WTC11 (cell line): ENCODE data around the gene ARHGAP23. TPM values are rescaled to one million over a fixed set of nuclear protein-coding genes. Genes with fewer than 3 reads are reported as not detected.

Source experiments
- ATAC-seq: fragments of 200-7000 bp; cut with Tn5 transposase; 2 replicates; pipeline ENCODE4 v1.10.0; 2021; ENCODE audit warnings: mild to moderate bottlenecking, moderate library complexity
- CTCF ChIA-PET: fragments of 300-600 bp; sonication (Branson Sonifier 250); formaldehyde crosslinking; loops from one replicate; lab custom pipeline; 2021; ENCODE audit warnings: antibody characterized with exemption; lab: Charles Lee
- POLR2A ChIA-PET: fragments of 350-600 bp; sonication (Branson Sonifier 250); formaldehyde crosslinking; loops from one replicate; lab custom pipeline; 2021; ENCODE audit warnings: antibody characterized with exemption; lab: Charles Lee
- DNase-seq: peaks from one replicate; pipeline ENCODE4 v3.0.0; 2021; ENCODE audit warnings: low spot score
- H3K27ac Mint-ChIP-seq: 2 replicates; pipeline ENCODE4 v1.8.0; 2021; ENCODE audit warnings: mixed read lengths
- H3K27me3 Mint-ChIP-seq: 2 replicates; pipeline ENCODE4 v1.8.0; 2021; ENCODE audit warnings: low read depth, mild to moderate bottlenecking, moderate library complexity, mixed read lengths
- H3K36me3 Mint-ChIP-seq: 2 replicates; pipeline ENCODE4 v1.8.0; 2021; ENCODE audit warnings: mixed read lengths
- H3K4me1 Mint-ChIP-seq: 2 replicates; pipeline ENCODE4 v1.8.0; 2022; ENCODE audit warnings: mixed read lengths
- H3K4me3 Mint-ChIP-seq: 2 replicates; pipeline ENCODE4 v1.8.0; 2021; ENCODE audit warnings: mild to moderate bottlenecking, moderate library complexity, mixed read lengths
- H3K9me3 Mint-ChIP-seq: 2 replicates; pipeline ENCODE4 v1.8.0; 2021; ENCODE audit warnings: mixed read lengths
- ELF4 ChIP-seq: sonication (generic); formaldehyde crosslinking; IDR thresholded peaks from 2 replicates; pipeline ENCODE4 v1.8.1; 2022; ENCODE audit warnings: low read depth, mild to moderate bottlenecking, moderate library complexity, missing genetic modification reagents
- GABPB1 ChIP-seq: sonication (generic); formaldehyde crosslinking; IDR thresholded peaks from 2 replicates; pipeline ENCODE4 v1.8.1; 2023; ENCODE audit warnings: mild to moderate bottlenecking, missing genetic modification reagents
- KAT7 ChIP-seq: sonication (generic); formaldehyde crosslinking; IDR thresholded peaks from 2 replicates; pipeline ENCODE4 v1.8.1; 2023; ENCODE audit warnings: missing genetic modification reagents, mild to moderate bottlenecking, borderline replicate concordance
- NR3C1 ChIP-seq: sonication (generic); formaldehyde crosslinking; conservative IDR thresholded peaks from 2 replicates; pipeline ENCODE4 v1.8.1; 2023; ENCODE audit warnings: low read depth, mild to moderate bottlenecking, missing genetic modification reagents
- PRRX2 ChIP-seq: fragments of 250-450 bp; sonication (Bioruptor Pico); IDR thresholded peaks from 2 replicates; pipeline ENCODE4 v1.8.0; 2021; ENCODE audit warnings: mild to moderate bottlenecking
- RORB ChIP-seq: fragments of 250-450 bp; sonication (Bioruptor Pico); IDR thresholded peaks from 2 replicates; pipeline ENCODE4 v1.9.0; 2021; ENCODE audit warnings: mild to moderate bottlenecking
- SMAD3 ChIP-seq: sonication (generic); formaldehyde crosslinking; IDR thresholded peaks from 2 replicates; pipeline ENCODE4 v1.8.0; 2022; ENCODE audit warnings: missing genetic modification reagents, mild to moderate bottlenecking, borderline replicate concordance
- SP1 ChIP-seq: sonication (generic); formaldehyde crosslinking; conservative IDR thresholded peaks from 2 replicates; pipeline ENCODE4 v1.8.1; 2022; ENCODE audit warnings: missing genetic modification reagents
- ZNF121 ChIP-seq: sonication (generic); formaldehyde crosslinking; IDR thresholded peaks from 2 replicates; pipeline ENCODE4 v1.8.0; 2023; ENCODE audit warnings: missing genetic modification reagents
- total RNA-seq: library from RNA; stranded (reverse); gene quantifications from 3 replicates; pipeline ENCODE4 v1.2.3, GENCODE V29; 2021
- TF ChIP-seq, protein P1 (sequence below): sonication (generic); formaldehyde crosslinking; IDR thresholded peaks from 2 replicates; pipeline ENCODE4 v1.8.0; 2023; ENCODE audit warnings: missing genetic modification reagents, mild to moderate bottlenecking, borderline replicate concordance
- TF ChIP-seq, protein P2 (sequence below): sonication (generic); formaldehyde crosslinking; IDR thresholded peaks from 2 replicates; pipeline ENCODE4 v1.8.1; 2023; ENCODE audit warnings: mild to moderate bottlenecking, moderate library complexity, missing genetic modification reagents
- TF ChIP-seq, protein P3 (sequence below): sonication (generic); formaldehyde crosslinking; IDR thresholded peaks from 2 replicates; pipeline ENCODE4 v1.8.0; 2022; ENCODE audit warnings: mild to moderate bottlenecking, missing genetic modification reagents
- TF ChIP-seq, protein P4 (sequence below): fragments of 250-450 bp; sonication (Bioruptor Pico); conservative IDR thresholded peaks from 2 replicates; pipeline ENCODE4 v1.9.0; 2021; ENCODE audit warnings: mild to moderate bottlenecking
- TF ChIP-seq, protein P5 (sequence below): fragments of 250-450 bp; sonication (Bioruptor Pico); IDR thresholded peaks from 2 replicates; pipeline ENCODE4 v2.1.2; 2022; ENCODE audit warnings: mild to moderate bottlenecking, moderate library complexity
- TF ChIP-seq, protein P6 (sequence below): sonication (generic); formaldehyde crosslinking; conservative IDR thresholded peaks from 2 replicates; pipeline ENCODE4 v1.8.1; 2022; ENCODE audit warnings: mild to moderate bottlenecking, missing genetic modification reagents
- TF ChIP-seq, protein P7 (sequence below): sonication (generic); formaldehyde crosslinking; IDR thresholded peaks from 2 replicates; pipeline ENCODE4 v1.8.1; 2023; ENCODE audit warnings: mild to moderate bottlenecking, missing genetic modification reagents
- TF ChIP-seq, protein P8 (sequence below): sonication (generic); formaldehyde crosslinking; IDR thresholded peaks from 2 replicates; pipeline ENCODE4 v1.8.0; 2022; ENCODE audit warnings: missing genetic modification reagents

ARHGAP23 gene
- total RNA-seq, 1 experiment from 2014 or later, result 66.0 TPM

DNA sequence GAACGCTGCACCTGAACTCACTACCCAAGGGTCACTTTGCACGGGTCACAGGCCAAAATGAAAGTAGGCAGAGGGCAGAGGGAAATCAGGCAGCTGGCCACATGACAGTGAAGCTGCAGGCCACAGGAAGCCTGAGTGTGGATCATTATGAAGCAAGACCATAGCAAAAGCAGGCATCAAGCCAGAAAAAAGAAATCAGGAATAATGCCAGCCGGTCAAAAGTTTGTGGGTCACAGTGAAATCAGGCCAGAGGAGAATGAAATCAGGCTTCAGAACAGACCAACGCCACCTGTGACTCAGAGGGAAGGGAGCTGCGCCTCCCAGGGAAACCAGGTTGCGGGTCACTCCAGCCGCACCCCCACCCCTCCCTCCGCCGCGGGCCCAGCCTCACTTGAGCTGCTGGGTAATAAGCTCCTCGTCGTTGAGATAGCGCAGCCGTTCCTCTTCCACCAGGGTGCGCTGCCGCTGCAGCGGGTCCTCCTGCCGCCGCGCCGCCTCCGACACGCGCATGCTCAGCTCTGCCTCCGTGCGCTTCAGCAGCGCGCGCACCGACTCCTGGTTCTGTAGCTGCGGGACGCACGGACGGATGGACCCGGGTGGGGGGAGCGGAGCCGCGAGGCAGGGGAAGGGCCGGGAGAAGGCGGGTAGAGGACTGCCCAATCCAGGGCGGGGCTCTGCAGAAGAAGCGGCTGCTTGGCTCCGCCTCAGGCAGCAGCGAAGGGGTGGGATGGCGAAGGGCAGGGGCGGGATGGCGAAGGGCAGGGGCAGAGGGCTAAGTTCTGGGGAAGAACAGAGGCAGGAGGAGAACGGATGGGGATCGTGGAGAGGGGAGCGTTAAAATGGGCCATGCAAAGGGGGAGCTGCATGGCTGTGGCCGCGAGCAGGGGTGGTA is 129.8 kb downstream of the ARHGAP23 start (continued):
- TF ChIP-seq SMAD3 (CRISPR knock-in tag) (0 out of 2 replicates have a peak, but pooled peaks have one; percentile 11), SP1 (CRISPR knock-in tag) (peak; percentile 76), ELF4 (CRISPR knock-in tag) (no peak)
- TF ChIP-seq, protein P1, sequence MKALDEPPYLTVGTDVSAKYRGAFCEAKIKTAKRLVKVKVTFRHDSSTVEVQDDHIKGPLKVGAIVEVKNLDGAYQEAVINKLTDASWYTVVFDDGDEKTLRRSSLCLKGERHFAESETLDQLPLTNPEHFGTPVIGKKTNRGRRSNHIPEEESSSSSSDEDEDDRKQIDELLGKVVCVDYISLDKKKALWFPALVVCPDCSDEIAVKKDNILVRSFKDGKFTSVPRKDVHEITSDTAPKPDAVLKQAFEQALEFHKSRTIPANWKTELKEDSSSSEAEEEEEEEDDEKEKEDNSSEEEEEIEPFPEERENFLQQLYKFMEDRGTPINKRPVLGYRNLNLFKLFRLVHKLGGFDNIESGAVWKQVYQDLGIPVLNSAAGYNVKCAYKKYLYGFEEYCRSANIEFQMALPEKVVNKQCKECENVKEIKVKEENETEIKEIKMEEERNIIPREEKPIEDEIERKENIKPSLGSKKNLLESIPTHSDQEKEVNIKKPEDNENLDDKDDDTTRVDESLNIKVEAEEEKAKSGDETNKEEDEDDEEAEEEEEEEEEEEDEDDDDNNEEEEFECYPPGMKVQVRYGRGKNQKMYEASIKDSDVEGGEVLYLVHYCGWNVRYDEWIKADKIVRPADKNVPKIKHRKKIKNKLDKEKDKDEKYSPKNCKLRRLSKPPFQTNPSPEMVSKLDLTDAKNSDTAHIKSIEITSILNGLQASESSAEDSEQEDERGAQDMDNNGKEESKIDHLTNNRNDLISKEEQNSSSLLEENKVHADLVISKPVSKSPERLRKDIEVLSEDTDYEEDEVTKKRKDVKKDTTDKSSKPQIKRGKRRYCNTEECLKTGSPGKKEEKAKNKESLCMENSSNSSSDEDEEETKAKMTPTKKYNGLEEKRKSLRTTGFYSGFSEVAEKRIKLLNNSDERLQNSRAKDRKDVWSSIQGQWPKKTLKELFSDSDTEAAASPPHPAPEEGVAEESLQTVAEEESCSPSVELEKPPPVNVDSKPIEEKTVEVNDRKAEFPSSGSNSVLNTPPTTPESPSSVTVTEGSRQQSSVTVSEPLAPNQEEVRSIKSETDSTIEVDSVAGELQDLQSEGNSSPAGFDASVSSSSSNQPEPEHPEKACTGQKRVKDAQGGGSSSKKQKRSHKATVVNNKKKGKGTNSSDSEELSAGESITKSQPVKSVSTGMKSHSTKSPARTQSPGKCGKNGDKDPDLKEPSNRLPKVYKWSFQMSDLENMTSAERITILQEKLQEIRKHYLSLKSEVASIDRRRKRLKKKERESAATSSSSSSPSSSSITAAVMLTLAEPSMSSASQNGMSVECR, result no peak; the same call in 1 of the 2 replicates
- TF ChIP-seq, protein P2, sequence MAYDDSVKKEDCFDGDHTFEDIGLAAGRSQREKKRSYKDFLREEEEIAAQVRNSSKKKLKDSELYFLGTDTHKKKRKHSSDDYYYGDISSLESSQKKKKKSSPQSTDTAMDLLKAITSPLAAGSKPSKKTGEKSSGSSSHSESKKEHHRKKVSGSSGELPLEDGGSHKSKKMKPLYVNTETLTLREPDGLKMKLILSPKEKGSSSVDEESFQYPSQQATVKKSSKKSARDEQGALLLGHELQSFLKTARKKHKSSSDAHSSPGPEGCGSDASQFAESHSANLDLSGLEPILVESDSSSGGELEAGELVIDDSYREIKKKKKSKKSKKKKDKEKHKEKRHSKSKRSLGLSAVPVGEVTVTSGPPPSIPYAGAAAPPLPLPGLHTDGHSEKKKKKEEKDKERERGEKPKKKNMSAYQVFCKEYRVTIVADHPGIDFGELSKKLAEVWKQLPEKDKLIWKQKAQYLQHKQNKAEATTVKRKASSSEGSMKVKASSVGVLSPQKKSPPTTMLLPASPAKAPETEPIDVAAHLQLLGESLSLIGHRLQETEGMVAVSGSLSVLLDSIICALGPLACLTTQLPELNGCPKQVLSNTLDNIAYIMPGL (CRISPR knock-in tag), result peak; percentile 73; the same call in 1 of the 2 replicates

DNA sequence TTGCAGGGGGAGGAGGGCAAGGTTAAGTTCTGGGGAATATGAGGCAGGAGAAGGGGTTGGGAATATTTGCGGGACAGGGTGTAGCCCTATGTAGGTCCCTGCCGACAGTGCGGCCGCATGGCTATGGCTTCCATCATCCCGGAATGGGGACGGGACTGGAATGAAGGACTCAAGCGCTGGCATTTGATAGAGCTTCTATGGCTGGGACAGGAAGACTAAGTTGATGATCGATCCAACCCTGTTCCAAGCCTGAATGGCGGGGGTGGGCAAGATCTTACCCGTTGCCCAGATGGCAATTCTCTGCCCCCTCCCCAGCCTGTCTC is 130.4 kb downstream of the ARHGAP23 start:
- ChIA-PET POLR2A (interaction anchor here (0.7 to 2.3 kb wide), 12 partner anchors 10 to 137 kb away, joined by 3 to 10 read pairs (median 4); no protein-coding TSS in a partner anchor), CTCF (interaction anchor here (0.6 to 10.6 kb wide), 57 partner anchors 8 to 616 kb away, joined by 3 to 501 read pairs (median 8); partner anchors contain the start of genes CISD3, PSMB3 and SRCIN1)
- DNase-seq, result no peak
- Mint-ChIP-seq H3K36me3 (no peaks in the 10 kb centered on the region), H3K9me3 (no peaks in the 10 kb centered on the region), H3K4me3 (peak overlapping the region; percentile 90), H3K4me1 (peaks cover 37% of the 10 kb centered on the region), H3K27ac (no peak overlapping the region; the same call in 1 of the 2 replicates), H3K27me3 (peaks cover 65% of the 10 kb centered on the region)
- no peak for ATAC-seq
- TF ChIP-seq GABPB1 (CRISPR knock-in tag), result no peak
- TF ChIP-seq RORB, result no peak
- TF ChIP-seq, protein P3, sequence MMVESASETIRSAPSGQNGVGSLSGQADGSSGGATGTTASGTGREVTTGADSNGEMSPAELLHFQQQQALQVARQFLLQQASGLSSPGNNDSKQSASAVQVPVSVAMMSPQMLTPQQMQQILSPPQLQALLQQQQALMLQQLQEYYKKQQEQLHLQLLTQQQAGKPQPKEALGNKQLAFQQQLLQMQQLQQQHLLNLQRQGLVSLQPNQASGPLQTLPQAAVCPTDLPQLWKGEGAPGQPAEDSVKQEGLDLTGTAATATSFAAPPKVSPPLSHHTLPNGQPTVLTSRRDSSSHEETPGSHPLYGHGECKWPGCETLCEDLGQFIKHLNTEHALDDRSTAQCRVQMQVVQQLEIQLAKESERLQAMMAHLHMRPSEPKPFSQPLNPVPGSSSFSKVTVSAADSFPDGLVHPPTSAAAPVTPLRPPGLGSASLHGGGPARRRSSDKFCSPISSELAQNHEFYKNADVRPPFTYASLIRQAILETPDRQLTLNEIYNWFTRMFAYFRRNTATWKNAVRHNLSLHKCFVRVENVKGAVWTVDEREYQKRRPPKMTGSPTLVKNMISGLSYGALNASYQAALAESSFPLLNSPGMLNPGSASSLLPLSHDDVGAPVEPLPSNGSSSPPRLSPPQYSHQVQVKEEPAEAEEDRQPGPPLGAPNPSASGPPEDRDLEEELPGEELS, result no peak
- no peak for TF ChIP-seq NR3C1
- TF ChIP-seq PRRX2, result no peak
- no peak for TF ChIP-seq KAT7
- TF ChIP-seq, protein P4, sequence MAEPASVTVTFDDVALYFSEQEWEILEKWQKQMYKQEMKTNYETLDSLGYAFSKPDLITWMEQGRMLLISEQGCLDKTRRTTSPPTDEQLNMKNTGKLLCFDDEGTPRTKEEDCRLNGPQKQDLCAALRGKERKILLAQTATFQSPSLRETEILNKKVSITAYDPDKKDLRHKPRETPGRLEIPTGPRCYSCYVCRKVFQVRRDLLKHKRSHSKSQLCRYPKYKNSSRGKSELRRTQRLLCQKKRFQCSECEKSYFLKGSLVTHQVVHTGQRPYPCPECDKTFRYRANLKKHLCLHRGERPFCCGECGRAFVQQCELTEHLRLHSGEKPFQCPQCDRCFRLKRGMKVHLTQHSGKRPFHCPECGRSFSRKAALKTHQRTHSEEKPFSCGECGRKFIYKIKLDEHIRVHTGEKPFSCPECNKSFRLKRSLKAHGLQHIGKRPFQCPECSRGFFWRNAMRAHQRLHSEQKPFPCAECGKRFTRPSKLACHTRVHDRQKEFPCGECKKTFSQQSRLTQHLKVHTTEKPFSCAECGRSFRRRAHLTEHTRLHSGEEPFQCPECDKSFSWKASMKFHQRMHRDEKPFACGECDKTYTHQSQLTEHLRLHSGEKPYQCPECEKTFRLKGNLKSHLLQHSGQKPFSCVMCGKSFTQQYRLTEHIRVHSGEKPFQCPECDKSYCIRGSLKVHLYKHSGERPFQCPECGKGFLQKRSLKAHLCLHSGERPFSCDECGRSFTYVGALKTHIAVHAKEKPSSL (CRISPR knock-in tag), result no peak
- TF ChIP-seq, protein P5, sequence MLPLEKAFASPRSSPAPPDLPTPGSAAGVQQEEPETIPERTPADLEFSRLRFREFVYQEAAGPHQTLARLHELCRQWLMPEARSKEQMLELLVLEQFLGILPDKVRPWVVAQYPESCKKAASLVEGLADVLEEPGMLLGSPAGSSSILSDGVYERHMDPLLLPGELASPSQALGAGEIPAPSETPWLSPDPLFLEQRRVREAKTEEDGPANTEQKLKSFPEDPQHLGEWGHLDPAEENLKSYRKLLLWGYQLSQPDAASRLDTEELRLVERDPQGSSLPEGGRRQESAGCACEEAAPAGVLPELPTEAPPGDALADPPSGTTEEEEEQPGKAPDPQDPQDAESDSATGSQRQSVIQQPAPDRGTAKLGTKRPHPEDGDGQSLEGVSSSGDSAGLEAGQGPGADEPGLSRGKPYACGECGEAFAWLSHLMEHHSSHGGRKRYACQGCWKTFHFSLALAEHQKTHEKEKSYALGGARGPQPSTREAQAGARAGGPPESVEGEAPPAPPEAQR, result no peak
- TF ChIP-seq, protein P6, sequence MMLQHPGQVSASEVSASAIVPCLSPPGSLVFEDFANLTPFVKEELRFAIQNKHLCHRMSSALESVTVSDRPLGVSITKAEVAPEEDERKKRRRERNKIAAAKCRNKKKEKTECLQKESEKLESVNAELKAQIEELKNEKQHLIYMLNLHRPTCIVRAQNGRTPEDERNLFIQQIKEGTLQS (CRISPR knock-in tag), result no peak
- TF ChIP-seq, protein P7, sequence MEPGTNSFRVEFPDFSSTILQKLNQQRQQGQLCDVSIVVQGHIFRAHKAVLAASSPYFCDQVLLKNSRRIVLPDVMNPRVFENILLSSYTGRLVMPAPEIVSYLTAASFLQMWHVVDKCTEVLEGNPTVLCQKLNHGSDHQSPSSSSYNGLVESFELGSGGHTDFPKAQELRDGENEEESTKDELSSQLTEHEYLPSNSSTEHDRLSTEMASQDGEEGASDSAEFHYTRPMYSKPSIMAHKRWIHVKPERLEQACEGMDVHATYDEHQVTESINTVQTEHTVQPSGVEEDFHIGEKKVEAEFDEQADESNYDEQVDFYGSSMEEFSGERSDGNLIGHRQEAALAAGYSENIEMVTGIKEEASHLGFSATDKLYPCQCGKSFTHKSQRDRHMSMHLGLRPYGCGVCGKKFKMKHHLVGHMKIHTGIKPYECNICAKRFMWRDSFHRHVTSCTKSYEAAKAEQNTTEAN (CRISPR knock-in tag), result no peak
- TF ChIP-seq ZNF121 (CRISPR knock-in tag), result no peak
- TF ChIP-seq, protein P8, sequence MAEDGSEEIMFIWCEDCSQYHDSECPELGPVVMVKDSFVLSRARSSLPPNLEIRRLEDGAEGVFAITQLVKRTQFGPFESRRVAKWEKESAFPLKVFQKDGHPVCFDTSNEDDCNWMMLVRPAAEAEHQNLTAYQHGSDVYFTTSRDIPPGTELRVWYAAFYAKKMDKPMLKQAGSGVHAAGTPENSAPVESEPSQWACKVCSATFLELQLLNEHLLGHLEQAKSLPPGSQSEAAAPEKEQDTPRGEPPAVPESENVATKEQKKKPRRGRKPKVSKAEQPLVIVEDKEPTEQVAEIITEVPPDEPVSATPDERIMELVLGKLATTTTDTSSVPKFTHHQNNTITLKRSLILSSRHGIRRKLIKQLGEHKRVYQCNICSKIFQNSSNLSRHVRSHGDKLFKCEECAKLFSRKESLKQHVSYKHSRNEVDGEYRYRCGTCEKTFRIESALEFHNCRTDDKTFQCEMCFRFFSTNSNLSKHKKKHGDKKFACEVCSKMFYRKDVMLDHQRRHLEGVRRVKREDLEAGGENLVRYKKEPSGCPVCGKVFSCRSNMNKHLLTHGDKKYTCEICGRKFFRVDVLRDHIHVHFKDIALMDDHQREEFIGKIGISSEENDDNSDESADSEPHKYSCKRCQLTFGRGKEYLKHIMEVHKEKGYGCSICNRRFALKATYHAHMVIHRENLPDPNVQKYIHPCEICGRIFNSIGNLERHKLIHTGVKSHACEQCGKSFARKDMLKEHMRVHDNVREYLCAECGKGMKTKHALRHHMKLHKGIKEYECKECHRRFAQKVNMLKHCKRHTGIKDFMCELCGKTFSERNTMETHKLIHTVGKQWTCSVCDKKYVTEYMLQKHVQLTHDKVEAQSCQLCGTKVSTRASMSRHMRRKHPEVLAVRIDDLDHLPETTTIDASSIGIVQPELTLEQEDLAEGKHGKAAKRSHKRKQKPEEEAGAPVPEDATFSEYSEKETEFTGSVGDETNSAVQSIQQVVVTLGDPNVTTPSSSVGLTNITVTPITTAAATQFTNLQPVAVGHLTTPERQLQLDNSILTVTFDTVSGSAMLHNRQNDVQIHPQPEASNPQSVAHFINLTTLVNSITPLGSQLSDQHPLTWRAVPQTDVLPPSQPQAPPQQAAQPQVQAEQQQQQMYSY (CRISPR knock-in tag), result no peak
